HFFc6 (cell line): ENCODE results near the gene CPXM2. TPM values are rescaled to one million over a fixed set of nuclear protein-coding genes. Genes with fewer than 3 reads are reported as not detected.

ENCODE experiments used
- DNase-seq: peaks from one replicate; pipeline ENCODE4 v3.0.0-alpha.2; 2018
- H3K27ac Mint-ChIP-seq: 2 replicates; pipeline ENCODE4 v1.8.0; 2020; ENCODE audit warnings: mild to moderate bottlenecking, mixed read lengths
- H3K27me3 Mint-ChIP-seq: 2 replicates; pipeline ENCODE4 v1.8.0; 2021; ENCODE audit warnings: mild to moderate bottlenecking, moderate library complexity, mixed read lengths; ENCODE audit not compliant: insufficient read depth
- H3K36me3 Mint-ChIP-seq: 2 replicates; pipeline ENCODE4 v1.8.0; 2021; ENCODE audit warnings: low read depth, mixed read lengths
- H3K4me1 Mint-ChIP-seq: 2 replicates; pipeline ENCODE4 v1.8.0; 2020; ENCODE audit warnings: low read depth, mixed read lengths
- H3K4me3 Mint-ChIP-seq: 2 replicates; pipeline ENCODE4 v1.8.0; 2020; ENCODE audit warnings: mild to moderate bottlenecking, moderate library complexity, mixed read lengths
- H3K9me3 Mint-ChIP-seq: 2 replicates; pipeline ENCODE4 v1.8.0; 2020; ENCODE audit warnings: mild to moderate bottlenecking, mixed read lengths
- total RNA-seq, 6 experiments: library from RNA; stranded (reverse); fragmentation: NEBNext Ultra II Directional; extraction: Animal tissue kit (Norgen Biotek cat#: 25700); gene quantifications; 2 replicates in 1 of 6; 3 replicates in 5 of 6; pipeline ENCODE4 v1.2.3, GENCODE V29; 2021
- TF ChIP-seq, protein P1 (sequence below): fragments of 200-600 bp; sonication (generic); IDR thresholded peaks from 2 replicates; pipeline ENCODE4 v1.5.0; 2021; ENCODE audit warnings: antibody characterized with exemption, mild to moderate bottlenecking

Gene CPXM2
- total RNA-seq, 6 experiments from 2014 or later, result not detected

GRCh38 chr10:123706236-123706635 lies 185.4 kb downstream of the CPXM2 start:
- Mint-ChIP-seq H3K9me3 (peaks cover 7% of the 10 kb centered on the region; the same call in 1 of the 2 replicates), H3K27me3 (peaks cover 16% of the 10 kb centered on the region; the same call in 1 of the 2 replicates), H3K4me1 (no peaks in the 10 kb centered on the region), H3K36me3 (no peaks in the 10 kb centered on the region), H3K27ac (no peak overlapping the region), H3K4me3 (no peak overlapping the region)
- TF ChIP-seq, protein P1, sequence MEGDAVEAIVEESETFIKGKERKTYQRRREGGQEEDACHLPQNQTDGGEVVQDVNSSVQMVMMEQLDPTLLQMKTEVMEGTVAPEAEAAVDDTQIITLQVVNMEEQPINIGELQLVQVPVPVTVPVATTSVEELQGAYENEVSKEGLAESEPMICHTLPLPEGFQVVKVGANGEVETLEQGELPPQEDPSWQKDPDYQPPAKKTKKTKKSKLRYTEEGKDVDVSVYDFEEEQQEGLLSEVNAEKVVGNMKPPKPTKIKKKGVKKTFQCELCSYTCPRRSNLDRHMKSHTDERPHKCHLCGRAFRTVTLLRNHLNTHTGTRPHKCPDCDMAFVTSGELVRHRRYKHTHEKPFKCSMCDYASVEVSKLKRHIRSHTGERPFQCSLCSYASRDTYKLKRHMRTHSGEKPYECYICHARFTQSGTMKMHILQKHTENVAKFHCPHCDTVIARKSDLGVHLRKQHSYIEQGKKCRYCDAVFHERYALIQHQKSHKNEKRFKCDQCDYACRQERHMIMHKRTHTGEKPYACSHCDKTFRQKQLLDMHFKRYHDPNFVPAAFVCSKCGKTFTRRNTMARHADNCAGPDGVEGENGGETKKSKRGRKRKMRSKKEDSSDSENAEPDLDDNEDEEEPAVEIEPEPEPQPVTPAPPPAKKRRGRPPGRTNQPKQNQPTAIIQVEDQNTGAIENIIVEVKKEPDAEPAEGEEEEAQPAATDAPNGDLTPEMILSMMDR, result no peak
- no peak for DNase-seq

GRCh38 chr10:123704812-123705211 lies 186.8 kb downstream of the CPXM2 start:
- Mint-ChIP-seq H3K36me3 (no peaks in the 10 kb centered on the region), H3K27me3 (peaks cover 16% of the 10 kb centered on the region; the same call in 1 of the 2 replicates)

GRCh38 chr10:123704076-123704475 lies 187.5 kb downstream of the CPXM2 start:
- Mint-ChIP-seq H3K27ac (no peak overlapping the region), H3K27me3 (peaks cover 16% of the 10 kb centered on the region; the same call in 1 of the 2 replicates), H3K4me3 (no peak overlapping the region)

More at GRCh38 chr10:123704812-123705211, 186.8 kb downstream of the CPXM2 start:
- DNase-seq, result no peak
- H3K27ac Mint-ChIP-seq, result no peak overlapping the region
- no peak overlapping the region for H3K4me3 Mint-ChIP-seq
- TF ChIP-seq, protein P1, result no peak
- no peaks in the 10 kb centered on the region for H3K4me1 Mint-ChIP-seq
- peaks cover 7% of the 10 kb centered on the region; the same call in 1 of the 2 replicates for H3K9me3 Mint-ChIP-seq

DNA sequence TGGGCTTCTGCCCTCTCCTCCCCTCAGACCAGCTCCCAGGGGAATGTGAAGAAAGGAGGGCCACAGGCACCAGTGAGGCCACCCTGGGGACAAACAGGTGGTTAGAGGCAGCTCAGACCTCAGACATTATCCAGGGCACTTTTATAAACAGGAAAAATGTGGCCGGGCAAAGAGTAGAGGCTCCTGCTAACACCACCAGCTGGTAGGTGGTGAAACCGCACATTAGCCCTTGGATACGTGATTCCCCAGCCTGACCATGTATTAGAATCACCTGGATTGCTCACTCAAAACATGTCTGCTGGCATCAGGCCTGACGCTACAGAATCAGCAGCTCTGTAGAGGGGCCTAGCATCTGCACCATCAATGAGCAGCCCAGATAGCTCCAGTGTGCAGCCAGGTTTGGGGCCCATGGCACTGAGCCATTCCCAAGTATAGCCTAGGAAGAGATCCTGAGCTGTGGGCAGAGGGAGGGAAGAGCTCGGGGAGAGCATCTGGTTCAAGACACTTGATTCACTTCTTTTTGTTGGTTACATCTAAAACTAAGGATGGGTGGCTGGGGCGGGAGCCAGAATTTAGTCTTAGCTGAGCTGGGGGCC lies 188.3 kb downstream of the CPXM2 start:
- H3K4me1 Mint-ChIP-seq, result no peaks in the 10 kb centered on the region; the same call in 1 of the 2 replicates
- H3K36me3 Mint-ChIP-seq, result no peaks in the 10 kb centered on the region
- no peak overlapping the region for H3K27ac Mint-ChIP-seq
- no peak for DNase-seq
- TF ChIP-seq, protein P1, result no peak
- no peak overlapping the region for H3K4me3 Mint-ChIP-seq
- H3K27me3 Mint-ChIP-seq, result peaks cover 10% of the 10 kb centered on the region; the same call in 1 of the 2 replicates
- peaks cover 7% of the 10 kb centered on the region; the same call in 1 of the 2 replicates for H3K9me3 Mint-ChIP-seq

More at GRCh38 chr10:123704076-123704475, 187.5 kb downstream of the CPXM2 start:
- no peak for DNase-seq
- Mint-ChIP-seq H3K36me3 (no peaks in the 10 kb centered on the region), H3K4me1 (no peaks in the 10 kb centered on the region), H3K9me3 (peaks cover 7% of the 10 kb centered on the region; the same call in 1 of the 2 replicates)
- TF ChIP-seq, protein P1, result no peak

Other genes starting within 250 kb of the CPXM2 start
- not detected for gene GPR26, start 225.5 kb downstream of the CPXM2 start, total RNA-seq
- gene CHST15, start 201.8 kb upstream of the CPXM2 start, total RNA-seq, result 1 to 10 TPM in 4 of 6 experiments, under 1 TPM in 2; 0.88 to 8.7 (median 1.1) TPM